Thymus (tissue), 11 donors: ENCODE measurements around the gene UBE2O. TPM values are rescaled to one million over a fixed set of nuclear protein-coding genes. Genes with fewer than 3 reads are reported as not detected.

Source experiments
- DNase-seq, 9 donors: peaks; one replicate each; pipeline ENCODE4 v3.0.0-alpha.2; 2013; ENCODE audit warnings: low spot score in 9 of 9, low read depth in 6 of 9, missing footprints in 1 of 9
- H3K27ac ChIP-seq, 2 donors: one replicate each; pipeline ENCODE4 v1.5.1; 2013; ENCODE audit warnings: control low read depth in 1 of 2, low read depth in 1 of 2, low read length in 1 of 2, mild to moderate bottlenecking in 1 of 2, moderate library complexity in 1 of 2
- H3K27me3 ChIP-seq, 2 donors: one replicate each; pipeline ENCODE4 v1.5.1; 2013; ENCODE audit warnings: low read length in 1 of 2; ENCODE audit not compliant: control insufficient read depth in 2 of 2, insufficient read depth in 1 of 2
- H3K36me3 ChIP-seq, 2 donors: one replicate each; pipeline ENCODE4 v1.5.1; 2013; ENCODE audit warnings: low read length in 1 of 2, mild to moderate bottlenecking in 1 of 2, moderate library complexity in 1 of 2; ENCODE audit not compliant: control insufficient read depth in 2 of 2, insufficient read depth in 2 of 2
- H3K4me1 ChIP-seq, 2 donors: one replicate each; pipeline ENCODE4 v1.5.1; 2013; ENCODE audit warnings: low read length in 2 of 2; ENCODE audit not compliant: control insufficient read depth in 2 of 2, insufficient read depth in 2 of 2
- H3K4me3 ChIP-seq, 2 donors: one replicate each; pipeline ENCODE4 v1.5.1; 2013; ENCODE audit warnings: low read length in 2 of 2, control low read depth in 1 of 2, mild to moderate bottlenecking in 1 of 2
- H3K9me3 ChIP-seq, 2 donors: one replicate each; pipeline ENCODE4 v1.5.1; 2013; ENCODE audit warnings: low read length in 1 of 2, mild to moderate bottlenecking in 1 of 2; ENCODE audit not compliant: control insufficient read depth in 2 of 2, insufficient read depth in 1 of 2
- WGBS: extraction: QIAGEN DNeasy Blood & Tissue Kit; methylation state at CpG from one replicate; pipeline ENCODE4 v1.1.7; 2013; 5-methylcytosine and 5-hydroxymethylcytosine counted together
- polyA plus RNA-seq: library from polyadenylated mRNA; stranded (reverse); fragments of 200-250 nt; gene quantifications from one replicate; pipeline ENCODE4 v1.2.3, GENCODE V29; 2013
- total RNA-seq: library from RNA; stranded (reverse); fragments of 120-200 nt; gene quantifications from one replicate; pipeline ENCODE4 v1.2.4, GENCODE V29; 2013
- donor health status: healthy.

Gene UBE2O
- total and polyA plus RNA-seq, 2 donors, result 8.8 to 11.1 TPM

- WGBS, result 53% methylated on average over 52 of the region's 52 CpGs
- Histone ChIP-seq H3K36me3 (peaks cover 9% of the 10 kb centered on the region in 2 donors), H3K9me3 (peaks cover 0 to 17% of the 10 kb centered on the region in 2 donors), H3K4me3 (peak overlapping the region; percentile 22 to 63), H3K27me3 (peaks cover 42 to 56% of the 10 kb centered on the region in 2 donors), H3K27ac (no peak overlapping the region), H3K4me1 (peaks cover 23 to 40% of the 10 kb centered on the region in 2 donors)
- DNase-seq, result peak in 7 of 9 donors; percentile 59 to 85 (median 66)
These were observed 66.8 kb downstream of the UBE2O start for GRCh38 chr17:76385892-76386786.

GRCh38 chr17:76384987-76385891, 67.7 kb downstream of the UBE2O start:
- peaks cover 23 to 40% of the 10 kb centered on the region in 2 donors for H3K4me1 ChIP-seq
- WGBS, result 3% methylated on average over 74 of the region's 74 CpGs
- DNase-seq, result peak in 2 of 9 donors; percentile 12 to 21

GRCh38 chr17:76384222-76384986, 68.5 kb downstream of the UBE2O start, which contains the start of gene SPHK1:
Gene SPHK1 (plus strand): TSS chr17:76384609. CDS start chr17:76385645, 1,036 bp downstream.
- no peaks in the 10 kb centered on the region for H3K36me3 ChIP-seq
- H3K4me1 ChIP-seq, result peaks cover 23 to 42% of the 10 kb centered on the region in 2 donors
- WGBS, result under 1% methylated on average over 118 of the region's 118 CpGs
- peak within 1 kb of the TSS in 1 of 2 donors; percentile 71 for H3K27ac ChIP-seq
- peak in 3 of 9 donors; percentile 48 to 68 (median 50) for DNase-seq
- peaks cover 0 to 17% of the 10 kb centered on the region in 2 donors for H3K9me3 ChIP-seq
- H3K27me3 ChIP-seq, result peaks cover 44 to 66% of the 10 kb centered on the region in 2 donors
- peak within 1 kb of the TSS; percentile 24 to 63 for H3K4me3 ChIP-seq

More at GRCh38 chr17:76384987-76385891, 67.7 kb downstream of the UBE2O start:
- H3K27me3 ChIP-seq, result peaks cover 44 to 61% of the 10 kb centered on the region in 2 donors
- H3K27ac ChIP-seq, result peak overlapping the region in 1 of 2 donors; percentile 65
- H3K36me3 ChIP-seq, result peaks cover under 1 to 4% of the 10 kb centered on the region in 2 donors
- H3K4me3 ChIP-seq, result peak overlapping the region; percentile 22 to 63
- H3K9me3 ChIP-seq, result peaks cover 0 to 17% of the 10 kb centered on the region in 2 donors

- Histone ChIP-seq H3K4me3 (peak overlapping the region; percentile 24 to 63), H3K4me1 (peaks cover 23 to 45% of the 10 kb centered on the region in 2 donors), H3K27ac (peak overlapping the region in 1 of 2 donors; percentile 71), H3K9me3 (peaks cover 0 to 17% of the 10 kb centered on the region in 2 donors), H3K27me3 (peaks cover 44 to 66% of the 10 kb centered on the region in 2 donors), H3K36me3 (no peaks in the 10 kb centered on the region)
- WGBS, result under 1% methylated on average over 65 of the region's 65 CpGs
- DNase-seq, result peak in 2 of 9 donors; percentile 39 to 66
These were observed 69.3 kb downstream of the UBE2O start for GRCh38 chr17:76383546-76384221.

- peaks cover 44 to 66% of the 10 kb centered on the region in 2 donors for H3K27me3 ChIP-seq
- H3K36me3 ChIP-seq, result no peaks in the 10 kb centered on the region
- peaks cover 23 to 45% of the 10 kb centered on the region in 2 donors for H3K4me1 ChIP-seq
- H3K9me3 ChIP-seq, result peaks cover 0 to 17% of the 10 kb centered on the region in 2 donors
- peak in 2 of 9 donors; percentile 21 to 51 for DNase-seq
- H3K27ac ChIP-seq, result peak overlapping the region in 1 of 2 donors; percentile 71
- H3K4me3 ChIP-seq, result peak overlapping the region; percentile 24 to 63
- WGBS, result under 1% methylated on average over 80 of the region's 80 CpGs
These were observed 70.0 kb downstream of the UBE2O start for GRCh38 chr17:76382803-76383545.

- DNase-seq, result no peak
- peak overlapping the region; percentile 22 to 63 for H3K4me3 ChIP-seq
- H3K4me1 ChIP-seq, result peaks cover 23 to 45% of the 10 kb centered on the region in 2 donors
- WGBS, result 13% methylated on average over 21 of the region's 21 CpGs
- no peaks in the 10 kb centered on the region for H3K36me3 ChIP-seq
- peaks cover 44 to 66% of the 10 kb centered on the region in 2 donors for H3K27me3 ChIP-seq
- peaks cover 0 to 17% of the 10 kb centered on the region in 2 donors for H3K9me3 ChIP-seq
- peak overlapping the region in 1 of 2 donors; percentile 68 for H3K27ac ChIP-seq
These were observed 70.6 kb downstream of the UBE2O start for GRCh38 chr17:76382351-76382802.

GRCh38 chr17:76381633-76382350, 71.2 kb downstream of the UBE2O start:
- H3K27ac ChIP-seq, result no peak overlapping the region
- H3K4me3 ChIP-seq, result no peak overlapping the region
- peaks cover 0 to 17% of the 10 kb centered on the region in 2 donors for H3K9me3 ChIP-seq
- H3K27me3 ChIP-seq, result peaks cover 44 to 63% of the 10 kb centered on the region in 2 donors
- 65% methylated on average over 19 of the region's 19 CpGs for WGBS
- H3K4me1 ChIP-seq, result peaks cover 23 to 47% of the 10 kb centered on the region in 2 donors
- H3K36me3 ChIP-seq, result no peaks in the 10 kb centered on the region
- no peak for DNase-seq
